Nephron progenitor cell (in vitro differentiated cells): ENCODE measurements around the gene B3GALT4.
"Not testable (repeated sequence)": the region's sequence is repeated elsewhere in the genome, so short reads cannot be mapped to it uniquely, and the experiment has no call there.

Experiments
- DNase-seq: peaks from one replicate; pipeline ENCODE4 v3.0.0; 2021
- H3K27ac Mint-ChIP-seq: 2 replicates; pipeline ENCODE4 v1.8.0; 2021; ENCODE audit warnings: mild to moderate bottlenecking, moderate library complexity, mixed read lengths
- H3K27me3 Mint-ChIP-seq: 2 replicates; pipeline ENCODE4 v1.8.0; 2021; ENCODE audit warnings: mild to moderate bottlenecking, low read depth, mixed read lengths; ENCODE audit not compliant: poor library complexity
- H3K36me3 Mint-ChIP-seq: 2 replicates; pipeline ENCODE4 v1.8.0; 2021; ENCODE audit warnings: low read depth, mixed read lengths
- H3K4me1 Mint-ChIP-seq: 2 replicates; pipeline ENCODE4 v1.8.0; 2021; ENCODE audit warnings: mixed read lengths
- H3K4me3 Mint-ChIP-seq: 2 replicates; pipeline ENCODE4 v1.8.0; 2021; ENCODE audit warnings: mild to moderate bottlenecking, moderate library complexity, mixed read lengths
- H3K9me3 Mint-ChIP-seq: 2 replicates; pipeline ENCODE4 v1.8.0; 2021; ENCODE audit warnings: mild to moderate bottlenecking, moderate library complexity, mixed read lengths
- TF ChIP-seq, protein P1 (sequence below): fragments of 200-600 bp; sonication (generic); IDR thresholded peaks from 2 replicates; pipeline ENCODE4 v1.5.0; 2021; ENCODE audit warnings: antibody characterized with exemption

The B3GALT4 gene

DNA sequence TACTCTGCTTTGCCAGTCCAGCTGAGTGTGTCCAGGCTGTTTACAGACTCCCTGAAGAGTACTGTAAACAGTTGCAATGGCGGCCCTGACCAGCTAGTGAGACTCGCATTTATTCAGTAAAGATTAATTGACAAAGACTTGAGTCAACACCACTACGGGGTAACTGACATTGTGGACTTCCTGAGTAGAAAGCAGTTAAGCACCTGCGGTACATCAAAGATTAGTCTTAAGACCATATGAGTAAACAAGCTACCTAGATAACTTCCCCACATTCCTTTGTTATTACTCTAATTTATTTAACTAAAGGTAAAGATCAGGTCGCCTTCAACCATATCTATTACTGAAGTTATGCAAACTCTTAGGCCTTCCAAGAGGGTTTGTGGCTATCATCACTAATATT, 17.9 kb upstream of the B3GALT4 start:
- H3K27me3 Mint-ChIP-seq = peaks cover 3% of the 10 kb centered on the region
- no peaks in the 10 kb centered on the region for H3K4me1 Mint-ChIP-seq
- no peak overlapping the region for H3K4me3 Mint-ChIP-seq
- peaks cover 6% of the 10 kb centered on the region for H3K9me3 Mint-ChIP-seq
- H3K36me3 Mint-ChIP-seq = peaks cover 73% of the 10 kb centered on the region
- TF ChIP-seq, protein P1, sequence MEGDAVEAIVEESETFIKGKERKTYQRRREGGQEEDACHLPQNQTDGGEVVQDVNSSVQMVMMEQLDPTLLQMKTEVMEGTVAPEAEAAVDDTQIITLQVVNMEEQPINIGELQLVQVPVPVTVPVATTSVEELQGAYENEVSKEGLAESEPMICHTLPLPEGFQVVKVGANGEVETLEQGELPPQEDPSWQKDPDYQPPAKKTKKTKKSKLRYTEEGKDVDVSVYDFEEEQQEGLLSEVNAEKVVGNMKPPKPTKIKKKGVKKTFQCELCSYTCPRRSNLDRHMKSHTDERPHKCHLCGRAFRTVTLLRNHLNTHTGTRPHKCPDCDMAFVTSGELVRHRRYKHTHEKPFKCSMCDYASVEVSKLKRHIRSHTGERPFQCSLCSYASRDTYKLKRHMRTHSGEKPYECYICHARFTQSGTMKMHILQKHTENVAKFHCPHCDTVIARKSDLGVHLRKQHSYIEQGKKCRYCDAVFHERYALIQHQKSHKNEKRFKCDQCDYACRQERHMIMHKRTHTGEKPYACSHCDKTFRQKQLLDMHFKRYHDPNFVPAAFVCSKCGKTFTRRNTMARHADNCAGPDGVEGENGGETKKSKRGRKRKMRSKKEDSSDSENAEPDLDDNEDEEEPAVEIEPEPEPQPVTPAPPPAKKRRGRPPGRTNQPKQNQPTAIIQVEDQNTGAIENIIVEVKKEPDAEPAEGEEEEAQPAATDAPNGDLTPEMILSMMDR = no peak
- no peak for DNase-seq
- H3K27ac Mint-ChIP-seq = no peak overlapping the region

DNA sequence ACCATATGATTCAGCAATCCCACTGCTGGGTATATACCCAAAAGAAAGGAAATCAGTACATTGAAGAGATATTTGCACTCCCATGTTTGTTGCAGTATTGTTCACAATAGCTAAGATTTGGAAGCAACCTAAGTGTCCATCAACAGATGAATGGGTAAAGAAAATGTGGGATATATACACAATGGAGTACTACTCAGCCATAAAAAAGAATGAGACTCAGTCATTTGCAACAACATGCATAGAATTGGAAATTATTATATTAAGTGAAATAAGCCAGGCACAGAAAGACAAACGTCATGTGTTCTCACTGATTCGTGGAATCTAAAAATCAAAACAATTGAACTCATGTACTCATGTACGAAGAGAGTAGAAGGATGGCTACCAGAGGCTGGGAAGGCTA, 14.4 kb upstream of the B3GALT4 start:
- H3K4me1 Mint-ChIP-seq, H3K9me3 Mint-ChIP-seq, DNase-seq, H3K27me3 Mint-ChIP-seq, H3K4me3 Mint-ChIP-seq, H3K27ac Mint-ChIP-seq: not testable (repeated sequence)
- peaks cover 69% of the 10 kb centered on the region for H3K36me3 Mint-ChIP-seq

- Mint-ChIP-seq H3K9me3 (no peaks in the 10 kb centered on the region), H3K27me3 (peaks cover 3% of the 10 kb centered on the region), H3K36me3 (peaks cover 70% of the 10 kb centered on the region), H3K4me3 (no peak overlapping the region), H3K4me1 (no peaks in the 10 kb centered on the region), H3K27ac (peak overlapping the region; percentile 87)
- TF ChIP-seq, protein P1 = no peak
- no peak for DNase-seq
Observed at GRCh38 chr6:33264015-33264414, 12.9 kb upstream of the B3GALT4 start.

DNA sequence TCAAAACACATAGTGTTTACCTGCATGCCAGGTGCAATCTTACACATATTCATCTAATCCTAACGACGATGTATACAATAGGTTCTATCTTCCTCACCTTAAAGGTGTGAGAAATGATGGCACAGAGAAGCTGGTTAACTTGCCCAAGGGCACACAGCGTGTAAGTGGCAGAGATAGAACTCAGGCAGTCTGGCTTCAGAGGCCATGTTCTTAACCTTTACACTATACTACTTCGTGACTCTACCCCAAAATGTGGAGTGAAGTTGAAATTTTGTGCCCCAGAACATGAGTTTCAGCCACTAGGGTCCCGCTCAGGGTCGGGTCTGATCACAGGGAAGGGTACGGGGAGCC, 5.8 kb upstream of the B3GALT4 start:
- TF ChIP-seq, protein P1 = no peak
- DNase-seq = no peak
- no peaks in the 10 kb centered on the region for H3K27me3 Mint-ChIP-seq
- no peaks in the 10 kb centered on the region for H3K9me3 Mint-ChIP-seq
- H3K4me1 Mint-ChIP-seq = peaks cover 61% of the 10 kb centered on the region
- H3K4me3 Mint-ChIP-seq = peak overlapping the region; percentile 96
- peaks cover 58% of the 10 kb centered on the region for H3K36me3 Mint-ChIP-seq
- H3K27ac Mint-ChIP-seq = peak overlapping the region; percentile 100

GRCh38 chr6:33271468-33272274, 5.3 kb upstream of the B3GALT4 start, which contains the start of the genes RPS18 and VPS52:
RPS18 (plus strand) TSS chr6:33272075; CDS start chr6:33272120, 45 bp downstream.
VPS52 (minus strand) TSS chr6:33271876; CDS start chr6:33271675, 201 bp downstream.
- Mint-ChIP-seq H3K9me3 (no peaks in the 10 kb centered on the region), H3K27ac (peak within 1 kb of the TSS; percentile 100), H3K4me3 (peak within 1 kb of the TSS; percentile 96), H3K27me3 (no peaks in the 10 kb centered on the region), H3K4me1 (peaks cover 67% of the 10 kb centered on the region), H3K36me3 (peaks cover 56% of the 10 kb centered on the region)
- peak; percentile 86 for DNase-seq
- TF ChIP-seq, protein P1 = no peak

- Mint-ChIP-seq H3K36me3 (peaks cover 52% of the 10 kb centered on the region), H3K9me3 (no peaks in the 10 kb centered on the region), H3K4me3 (peak overlapping the region; percentile 96), H3K27ac (peak overlapping the region; percentile 100), H3K27me3 (no peaks in the 10 kb centered on the region), H3K4me1 (peaks cover 71% of the 10 kb centered on the region)
- DNase-seq = no peak
- TF ChIP-seq, protein P1 = no peak
Observed at GRCh38 chr6:33272275-33273128, 4.4 kb upstream of the B3GALT4 start.
